Sigmoid colon (tissue), 7 donors: ENCODE data around the gene SPNS2. TPM values are rescaled to one million over a fixed set of nuclear protein-coding genes. Genes with fewer than 3 reads are reported as not detected.

Experiments used
- DNase-seq: peaks from one replicate; pipeline ENCODE4 v3.0.0-alpha.2; 2019
- H3K27ac ChIP-seq, 4 donors: fragments of 200-600 bp; sonication (generic); one replicate each; pipeline ENCODE4 v1.5.1; 2016 to 2019; ENCODE audit warnings: mild to moderate bottlenecking in 1 of 4
- H3K27me3 ChIP-seq, 3 donors: fragments of 200-600 bp; sonication (generic); one replicate each; pipeline ENCODE4 v1.5.1; 2019; ENCODE audit warnings: mild to moderate bottlenecking in 1 of 3
- H3K36me3 ChIP-seq, 4 donors: fragments of 200-600 bp; sonication (generic); one replicate each; pipeline ENCODE4 v1.5.1; 2016 to 2019
- H3K4me1 ChIP-seq, 4 donors: fragments of 200-600 bp; sonication (generic); one replicate each; pipeline ENCODE4 v1.5.1; 2017 to 2019
- H3K4me3 ChIP-seq, 4 donors: fragments of 200-600 bp; sonication (generic); one replicate each; pipeline ENCODE4 v1.5.1; 2017 to 2019; ENCODE audit warnings: mild to moderate bottlenecking in 2 of 4, moderate library complexity in 1 of 4
- H3K9me3 ChIP-seq, 4 donors: fragments of 200-600 bp in 3 of 4; sonication (generic) in 3 of 4; one replicate each; pipeline versions ENCODE4 v1.5.1 to v1.6.1; 2013 to 2019
- CTCF ChIP-seq, 4 experiments: fragments of 450-650 bp in 3 of 4; fragments of 200-600 bp in 1 of 4; IDR thresholded peaks; one replicate each; pipeline ENCODE4 v1.5.1; 2016 to 2019; ENCODE audit warnings: antibody characterized with exemption in 4 of 4, mild to moderate bottlenecking in 3 of 4, moderate library complexity in 2 of 4
- EP300 ChIP-seq, 4 donors: sonication (generic); formaldehyde crosslinking; IDR thresholded peaks; one replicate each; pipeline ENCODE4 v1.6.1; 2017; ENCODE audit warnings: antibody characterized with exemption in 4 of 4
- POLR2A ChIP-seq, 2 donors: fragments of 450-650 bp; IDR thresholded peaks; one replicate each; pipeline ENCODE4 v1.6.1; 2016; ENCODE audit warnings: antibody characterized with exemption in 2 of 2, mild to moderate bottlenecking in 2 of 2, moderate library complexity in 2 of 2
- POLR2AphosphoS5 ChIP-seq, 4 donors: sonication (generic); formaldehyde crosslinking; IDR thresholded peaks; one replicate each; pipeline ENCODE4 v1.6.1; 2017; ENCODE audit warnings: antibody characterized with exemption in 4 of 4
- WGBS, 2 donors: extraction: QIAGEN DNeasy Blood & Tissue Kit; methylation state at CpG; one replicate each; pipeline ENCODE4 v1.1.7; 2013; 5-methylcytosine and 5-hydroxymethylcytosine counted together
- intact Hi-C: fragments of 100-400 bp; cut with DNase I; formaldehyde crosslinking; loops from one replicate; pipeline ENCODE4 v1.15.1; 2023
- polyA plus RNA-seq, 3 donors: library from polyadenylated mRNA; stranded (reverse); fragments of 200-250 nt; gene quantifications; one replicate each; pipeline ENCODE4 v1.2.3, GENCODE V29; 2013
- total RNA-seq, 4 donors: library from RNA; depleted of rRNA; stranded (reverse); fragments of >200 nt; gene quantifications; one replicate each; pipeline ENCODE4 v1.1.0, GENCODE V29; 2016
- donor health status: healthy with polysubstance abuse.
- donor health status: Bipolar disorder and iron deficiency.
- donor health status: healthy.

The SPNS2 gene
- total and polyA plus RNA-seq, 7 donors = 5.3 to 40.5 (median 9.8) TPM

GRCh38 chr17:4485676-4486646 is 12.7 kb upstream of the SPNS2 start:
- H3K27ac ChIP-seq = no peak overlapping the region
- DNase-seq = no peak

GRCh38 chr17:4487296-4487695 is 11.4 kb upstream of the SPNS2 start:
- Histone ChIP-seq H3K9me3 (no peaks in the 10 kb centered on the region), H3K27ac (no peak overlapping the region), H3K27me3 (no peaks in the 10 kb centered on the region), H3K4me1 (no peaks in the 10 kb centered on the region), H3K36me3 (no peaks in the 10 kb centered on the region), H3K4me3 (no peak overlapping the region)
- DNase-seq = no peak
- WGBS, 2 donors = 92 to 95% methylated on average over 8 of the region's 8 CpGs
- intact Hi-C loops = no loop called here
- TF ChIP-seq POLR2AphosphoS5 (IDR thresholded peaks at IDR 0.05) (no peak), CTCF (IDR thresholded peaks at IDR 0.05) (no peak), EP300 (IDR thresholded peaks at IDR 0.05) (no peak), POLR2A (IDR thresholded peaks at IDR 0.05) (no peak)

More at GRCh38 chr17:4485676-4486646, 12.7 kb upstream of the SPNS2 start:
- Histone ChIP-seq H3K9me3 (no peaks in the 10 kb centered on the region), H3K4me3 (no peak overlapping the region), H3K4me1 (no peaks in the 10 kb centered on the region), H3K36me3 (no peaks in the 10 kb centered on the region), H3K27me3 (no peaks in the 10 kb centered on the region)
- intact Hi-C loops = no loop called here
- TF ChIP-seq POLR2A (IDR thresholded peaks at IDR 0.05) (no peak), EP300 (IDR thresholded peaks at IDR 0.05) (no peak), POLR2AphosphoS5 (IDR thresholded peaks at IDR 0.05) (no peak), CTCF (IDR thresholded peaks at IDR 0.05) (no peak)
- 69 to 90% methylated on average over 31 of the region's 31 CpGs for WGBS, 2 donors

GRCh38 chr17:4487820-4488716 is 10.6 kb upstream of the SPNS2 start:
- H3K4me1 ChIP-seq = no peaks in the 10 kb centered on the region
- H3K4me3 ChIP-seq = no peak overlapping the region
- DNase-seq = no peak
- H3K27ac ChIP-seq = no peak overlapping the region
- 81 to 88% methylated on average over 24 of the region's 24 CpGs for WGBS, 2 donors
- H3K9me3 ChIP-seq = no peaks in the 10 kb centered on the region
- no peaks in the 10 kb centered on the region for H3K27me3 ChIP-seq
- intact Hi-C loops = no loop called here
- TF ChIP-seq POLR2AphosphoS5 (IDR thresholded peaks at IDR 0.05) = no peak
- no peak for TF ChIP-seq CTCF (IDR thresholded peaks at IDR 0.05)
- TF ChIP-seq POLR2A (IDR thresholded peaks at IDR 0.05) = no peak
- no peak for TF ChIP-seq EP300 (IDR thresholded peaks at IDR 0.05)
- H3K36me3 ChIP-seq = no peaks in the 10 kb centered on the region

- Histone ChIP-seq H3K27ac (no peak overlapping the region), H3K9me3 (no peaks in the 10 kb centered on the region), H3K36me3 (no peaks in the 10 kb centered on the region), H3K4me1 (no peaks in the 10 kb centered on the region), H3K4me3 (no peak overlapping the region), H3K27me3 (no peaks in the 10 kb centered on the region)
- 95 to 96% methylated on average over 15 of the region's 15 CpGs for WGBS, 2 donors
- intact Hi-C loops = no loop called here
- TF ChIP-seq CTCF (IDR thresholded peaks at IDR 0.05) = no peak
- no peak for TF ChIP-seq POLR2A (IDR thresholded peaks at IDR 0.05)
- TF ChIP-seq EP300 (IDR thresholded peaks at IDR 0.05) = no peak
- no peak for TF ChIP-seq POLR2AphosphoS5 (IDR thresholded peaks at IDR 0.05)
- no peak for DNase-seq
Measured at GRCh38 chr17:4488989-4489595, 9.6 kb upstream of the SPNS2 start.
